Activated T-cell treated with anti-CD3 and anti-CD28 coated beads, Interleukin-2, amount 50 U/mL, for 72 hours (primary cell): ENCODE results near the gene KRTAP6-2. TPM values are rescaled to one million over a fixed set of nuclear protein-coding genes. Genes with fewer than 3 reads are reported as not detected.

Experiments
- ATAC-seq, 2 donors: fragments of 150-1000 bp; cut with Tn5 transposase; replicated peaks in 1 of 2; 2 replicates each; pipeline ENCODE4 v1.10.0; 2021; ENCODE audit warnings: moderate library complexity in 2 of 2, mild to moderate bottlenecking in 1 of 2
- DNase-seq, 2 donors: peaks; one replicate each; pipeline ENCODE4 v3.0.0; 2021 to 2022; ENCODE audit warnings: mixed read lengths in 1 of 2
- H3K27ac Mint-ChIP-seq: one replicate; pipeline ENCODE4 v1.8.0; 2022; ENCODE audit warnings: mild to moderate bottlenecking, moderate library complexity, mixed read lengths
- H3K27me3 Mint-ChIP-seq: one replicate; pipeline ENCODE4 v1.8.0; 2022; ENCODE audit warnings: low read depth, mixed read lengths
- H3K36me3 Mint-ChIP-seq, 2 donors: one replicate each; pipeline ENCODE4 v1.8.0; 2022; ENCODE audit warnings: mixed read lengths in 2 of 2, mild to moderate bottlenecking in 1 of 2; ENCODE audit not compliant: insufficient read depth in 2 of 2
- H3K4me1 Mint-ChIP-seq: one replicate; pipeline ENCODE4 v1.8.0; 2022; ENCODE audit warnings: low read depth, mixed read lengths
- H3K4me3 Mint-ChIP-seq, 2 donors: one replicate each; pipeline ENCODE4 v1.8.0; 2022; ENCODE audit warnings: mild to moderate bottlenecking in 2 of 2, mixed read lengths in 2 of 2, moderate library complexity in 2 of 2
- H3K9me3 Mint-ChIP-seq, 2 donors: one replicate each; pipeline ENCODE4 v1.8.0; 2022; ENCODE audit warnings: mixed read lengths in 2 of 2
- total RNA-seq, 2 donors: library from RNA; stranded (reverse); gene quantifications; one replicate each; pipeline ENCODE4 v1.2.3, GENCODE V29; 2022

KRTAP6-2 gene
- total RNA-seq, 2 donors from 2014 or later, result not detected

GRCh38 chr21:30613836-30614235 lies 15.1 kb upstream of the KRTAP6-2 start, which contains the start of gene KRTAP6-1:
Gene KRTAP6-1, minus strand, starts transcription at chr21:30613930. Its CDS starts 26 bp downstream, at chr21:30613904.
- ATAC-seq (no peak), DNase-seq (no peak)
- H3K4me3 Mint-ChIP-seq, result no peak within 1 kb of the TSS
- H3K4me1 Mint-ChIP-seq, result no peaks in the 10 kb centered on the region
- no peaks in the 10 kb centered on the region for H3K36me3 Mint-ChIP-seq
- H3K9me3 Mint-ChIP-seq, result peaks cover 0 to 2% of the 10 kb centered on the region in 2 donors
- H3K27me3 Mint-ChIP-seq, result no peaks in the 10 kb centered on the region
- no peak within 1 kb of the TSS for H3K27ac Mint-ChIP-seq

- H3K4me1 Mint-ChIP-seq, result no peaks in the 10 kb centered on the region
- H3K27ac Mint-ChIP-seq, result no peak overlapping the region
- H3K9me3 Mint-ChIP-seq, result peaks cover 0 to 2% of the 10 kb centered on the region in 2 donors
- ATAC-seq (no peak), DNase-seq (no peak)
- no peaks in the 10 kb centered on the region for H3K36me3 Mint-ChIP-seq
- no peak overlapping the region for H3K4me3 Mint-ChIP-seq
- no peaks in the 10 kb centered on the region for H3K27me3 Mint-ChIP-seq
Measured at GRCh38 chr21:30612132-30612531, 13.4 kb upstream of the KRTAP6-2 start.

GRCh38 chr21:30605968-30606367 lies 7.3 kb upstream of the KRTAP6-2 start:
- H3K4me3 Mint-ChIP-seq, result no peak overlapping the region
- H3K27me3 Mint-ChIP-seq, result no peaks in the 10 kb centered on the region
- H3K9me3 Mint-ChIP-seq, result peaks cover 3% of the 10 kb centered on the region in 2 donors
- no peaks in the 10 kb centered on the region for H3K36me3 Mint-ChIP-seq
- H3K4me1 Mint-ChIP-seq, result no peaks in the 10 kb centered on the region
- ATAC-seq (no peak), DNase-seq (no peak)
- H3K27ac Mint-ChIP-seq, result no peak overlapping the region

DNA sequence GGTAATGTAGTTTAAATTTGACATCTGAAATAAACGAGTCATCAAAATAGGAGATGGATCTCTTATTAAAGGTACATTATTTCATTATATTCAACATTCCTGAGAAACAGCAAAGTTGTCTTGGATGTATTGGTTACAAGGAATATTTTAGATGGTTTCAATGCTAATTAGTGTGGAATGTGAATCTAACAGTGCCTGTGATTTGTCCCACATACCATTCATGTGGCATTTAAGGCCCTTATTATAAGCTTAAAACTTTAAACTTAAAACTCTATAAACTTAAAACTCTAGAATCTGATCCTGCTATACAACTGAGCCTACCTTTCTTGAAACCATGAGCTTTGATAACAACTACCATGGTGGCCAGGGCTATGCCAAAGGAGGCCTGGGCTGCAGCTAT lies 2.1 kb upstream of the KRTAP6-2 start, which contains the start of gene KRTAP22-1:
TSS of gene KRTAP22-1 (plus strand) at position 301 of the 400 bp plus-strand sequence.
- H3K9me3 Mint-ChIP-seq, result peaks cover 3 to 4% of the 10 kb centered on the region in 2 donors
- H3K4me1 Mint-ChIP-seq, result no peaks in the 10 kb centered on the region
- no peaks in the 10 kb centered on the region for H3K36me3 Mint-ChIP-seq

DNA sequence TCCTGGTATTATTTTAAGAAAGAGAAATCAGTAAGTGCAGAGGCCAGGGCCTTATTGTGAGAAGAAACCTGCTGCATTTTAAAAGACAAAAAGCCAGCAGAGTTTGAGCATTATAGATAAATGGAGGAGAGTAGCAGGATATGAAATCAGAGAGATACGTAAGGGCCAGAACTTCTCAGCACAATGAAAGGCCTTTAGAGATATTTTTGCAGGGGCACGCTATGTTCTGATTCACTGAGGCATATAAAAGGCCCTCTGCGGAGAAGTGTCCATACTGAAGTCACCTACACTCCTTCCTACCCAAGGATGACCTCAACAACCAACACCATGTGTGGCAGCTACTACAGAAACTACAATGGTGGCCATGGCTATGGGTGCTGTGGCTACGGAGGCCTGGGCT lies 6.6 kb downstream of the KRTAP6-2 start, which contains the start of gene KRTAP6-3:
TSS of gene KRTAP6-3 (plus strand) at position 301 of the 400 bp plus-strand sequence. CDS start at position 307, 6 bp downstream.
- DNase-seq (no peak), ATAC-seq (no peak)
- peaks cover 0 to 2% of the 10 kb centered on the region in 2 donors for H3K9me3 Mint-ChIP-seq
- H3K27ac Mint-ChIP-seq, result no peak within 1 kb of the TSS
- H3K27me3 Mint-ChIP-seq, result no peaks in the 10 kb centered on the region
- H3K4me1 Mint-ChIP-seq, result no peaks in the 10 kb centered on the region
- no peak within 1 kb of the TSS for H3K4me3 Mint-ChIP-seq
- H3K36me3 Mint-ChIP-seq, result no peaks in the 10 kb centered on the region

More for the DNA sequence above, 2.1 kb upstream of the KRTAP6-2 start, which contains the start of gene KRTAP22-1:
- ATAC-seq (no peak), DNase-seq (no peak)
- H3K27me3 Mint-ChIP-seq, result no peaks in the 10 kb centered on the region
- no peak within 1 kb of the TSS for H3K4me3 Mint-ChIP-seq
- H3K27ac Mint-ChIP-seq, result no peak within 1 kb of the TSS

DNA sequence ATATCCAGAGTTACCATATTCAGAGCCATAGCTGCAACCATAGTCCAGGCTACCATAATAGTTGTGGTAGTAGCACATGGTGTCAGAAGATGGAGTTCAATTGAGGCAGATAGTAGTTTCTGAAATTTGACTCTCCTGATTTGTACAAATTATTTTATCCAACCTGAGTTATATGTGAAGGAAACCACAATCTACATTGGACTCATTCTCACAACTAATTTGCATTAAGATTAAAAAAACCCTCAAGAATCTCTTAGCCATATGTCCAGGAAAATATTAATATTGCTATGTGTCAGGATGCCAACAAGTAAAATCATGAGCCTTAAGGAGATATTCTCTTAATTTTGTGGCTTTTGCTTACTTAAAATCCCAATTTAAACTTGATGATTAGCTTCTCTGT lies 8.4 kb downstream of the KRTAP6-2 start, which contains the start of gene KRTAP22-2:
TSS of gene KRTAP22-2 (minus strand) at position 101 of the 400 bp plus-strand sequence.
- Mint-ChIP-seq H3K9me3 (no peaks in the 10 kb centered on the region), H3K36me3 (no peaks in the 10 kb centered on the region), H3K4me1 (no peaks in the 10 kb centered on the region), H3K27ac (no peak within 1 kb of the TSS), H3K4me3 (no peak within 1 kb of the TSS), H3K27me3 (no peaks in the 10 kb centered on the region)
- DNase-seq (no peak), ATAC-seq (no peak)

GRCh38 chr21:30582870-30583269 lies 15.8 kb downstream of the KRTAP6-2 start:
- no peak overlapping the region for H3K4me3 Mint-ChIP-seq
- no peaks in the 10 kb centered on the region for H3K4me1 Mint-ChIP-seq
- no peaks in the 10 kb centered on the region for H3K36me3 Mint-ChIP-seq
- H3K27me3 Mint-ChIP-seq, result no peaks in the 10 kb centered on the region
- ATAC-seq (no peak), DNase-seq (no peak)
- no peaks in the 10 kb centered on the region for H3K9me3 Mint-ChIP-seq
- no peak overlapping the region for H3K27ac Mint-ChIP-seq

DNA sequence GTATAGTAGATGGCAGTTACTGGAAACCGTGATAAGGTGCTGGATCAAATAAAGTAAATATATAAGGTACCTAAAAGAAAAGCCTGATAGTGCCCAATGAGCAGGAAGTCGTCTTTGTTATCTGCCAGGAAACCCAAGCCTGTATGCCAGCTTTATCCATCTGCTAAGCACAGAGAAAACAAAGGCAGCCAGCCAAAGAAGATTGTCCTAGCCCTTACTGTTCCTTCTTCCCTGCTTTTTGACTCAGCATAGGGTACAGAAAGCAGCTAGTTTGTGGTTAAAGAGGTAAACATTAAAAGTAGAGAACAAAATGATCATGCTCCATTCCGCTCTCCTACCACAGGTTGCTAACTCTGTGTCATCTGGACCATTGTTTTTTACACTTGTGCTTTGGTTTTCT lies 18.6 kb downstream of the KRTAP6-2 start:
- Mint-ChIP-seq H3K9me3 (peaks cover 0 to 3% of the 10 kb centered on the region in 2 donors), H3K27ac (no peak overlapping the region), H3K4me3 (no peak overlapping the region), H3K4me1 (no peaks in the 10 kb centered on the region), H3K36me3 (no peaks in the 10 kb centered on the region), H3K27me3 (no peaks in the 10 kb centered on the region)
- no peak for ATAC-seq
- DNase-seq, result no peak

- Mint-ChIP-seq H3K9me3 (peaks cover 0 to 3% of the 10 kb centered on the region in 2 donors), H3K4me3 (no peak overlapping the region), H3K4me1 (no peaks in the 10 kb centered on the region), H3K36me3 (no peaks in the 10 kb centered on the region), H3K27ac (no peak overlapping the region), H3K27me3 (no peaks in the 10 kb centered on the region)
- ATAC-seq (no peak), DNase-seq (no peak)
Measured at GRCh38 chr21:30579346-30579745, 19.4 kb downstream of the KRTAP6-2 start.

- H3K4me1 Mint-ChIP-seq, result no peaks in the 10 kb centered on the region
- no peak for DNase-seq
- H3K9me3 Mint-ChIP-seq, result peaks cover 0 to 3% of the 10 kb centered on the region in 2 donors
- no peak overlapping the region for H3K4me3 Mint-ChIP-seq
- no peaks in the 10 kb centered on the region for H3K27me3 Mint-ChIP-seq
- no peaks in the 10 kb centered on the region for H3K36me3 Mint-ChIP-seq
- no peak for ATAC-seq
- H3K27ac Mint-ChIP-seq, result no peak overlapping the region
Measured at GRCh38 chr21:30577766-30578165, 20.9 kb downstream of the KRTAP6-2 start.

DNA sequence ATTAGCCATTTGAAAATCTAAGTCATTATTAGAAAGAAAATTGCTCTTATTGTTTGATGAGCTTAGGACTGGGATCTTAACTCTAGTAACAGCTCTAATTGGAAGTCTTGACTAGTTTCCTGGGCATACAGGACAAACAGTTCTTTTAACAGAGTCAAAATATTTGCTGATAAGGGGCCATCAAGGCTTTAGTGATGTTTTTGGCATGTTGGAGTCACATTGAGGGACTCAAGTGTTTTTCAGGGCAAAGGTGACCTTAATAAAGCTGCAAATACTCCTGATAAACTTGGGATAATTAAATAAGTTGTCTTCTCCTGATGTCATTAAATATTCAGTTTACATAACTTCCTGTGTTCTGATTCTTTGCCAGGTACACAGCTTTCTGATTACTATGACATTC lies 31.1 kb downstream of the KRTAP6-2 start:
- DNase-seq, result no peak
- H3K9me3 Mint-ChIP-seq, result peaks cover 0 to 2% of the 10 kb centered on the region in 2 donors
- no peak for ATAC-seq

GRCh38 chr21:30563630-30564029 lies 35.1 kb downstream of the KRTAP6-2 start:
- H3K9me3 Mint-ChIP-seq, result no peaks in the 10 kb centered on the region
- no peak overlapping the region for H3K27ac Mint-ChIP-seq
- no peaks in the 10 kb centered on the region for H3K36me3 Mint-ChIP-seq
- ATAC-seq (no peak), DNase-seq (no peak)
- H3K4me3 Mint-ChIP-seq, result no peak overlapping the region
- no peaks in the 10 kb centered on the region for H3K4me1 Mint-ChIP-seq
- no peaks in the 10 kb centered on the region for H3K27me3 Mint-ChIP-seq

More for the DNA sequence above, 31.1 kb downstream of the KRTAP6-2 start:
- Mint-ChIP-seq H3K36me3 (no peaks in the 10 kb centered on the region), H3K4me1 (no peaks in the 10 kb centered on the region), H3K27ac (no peak overlapping the region), H3K4me3 (no peak overlapping the region), H3K27me3 (no peaks in the 10 kb centered on the region)

DNA sequence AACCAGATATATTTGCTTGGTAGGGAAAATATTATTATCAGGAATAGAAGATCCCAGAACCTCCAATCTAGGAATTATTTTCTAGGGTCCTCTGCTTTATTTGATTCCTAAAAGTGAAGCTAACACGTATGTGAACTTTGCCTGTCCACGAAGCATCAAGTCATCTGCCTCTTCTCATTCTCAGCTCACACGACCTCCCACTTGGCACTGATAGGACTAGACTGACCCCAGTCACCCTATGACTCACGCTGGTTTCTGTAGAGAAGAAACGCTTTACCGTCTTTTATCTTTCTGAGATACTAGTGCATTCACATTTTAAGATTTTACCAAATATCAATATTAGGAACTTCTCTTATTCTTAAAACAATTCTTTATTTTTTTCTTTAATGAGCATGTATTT lies 35.6 kb downstream of the KRTAP6-2 start:
- no peak for DNase-seq
- H3K4me3 Mint-ChIP-seq, result no peak overlapping the region
- no peaks in the 10 kb centered on the region for H3K27me3 Mint-ChIP-seq
- ATAC-seq, result no peak
- no peaks in the 10 kb centered on the region for H3K36me3 Mint-ChIP-seq
- H3K9me3 Mint-ChIP-seq, result no peaks in the 10 kb centered on the region
- H3K27ac Mint-ChIP-seq, result no peak overlapping the region
- H3K4me1 Mint-ChIP-seq, result no peaks in the 10 kb centered on the region

DNA sequence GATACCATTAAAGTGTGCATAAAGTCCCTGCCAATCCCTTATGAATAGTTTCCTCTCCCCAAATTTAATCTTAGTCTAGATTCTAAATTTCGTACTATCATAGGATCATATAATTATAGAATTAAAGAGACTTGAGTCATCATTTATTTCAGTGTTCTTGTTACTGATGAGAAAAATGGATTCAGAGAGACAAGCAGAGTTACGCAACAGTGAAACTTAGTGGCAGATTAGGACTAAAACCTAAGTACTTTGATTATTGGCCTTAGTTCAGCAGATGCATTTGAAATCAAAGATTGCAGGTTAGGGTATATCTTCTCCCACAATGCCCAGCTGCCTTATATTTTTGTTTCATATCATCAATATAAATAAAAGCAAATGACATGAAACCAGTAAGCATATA lies 36.7 kb downstream of the KRTAP6-2 start:
- Mint-ChIP-seq H3K4me1 (no peaks in the 10 kb centered on the region), H3K36me3 (no peaks in the 10 kb centered on the region), H3K27ac (no peak overlapping the region), H3K9me3 (no peaks in the 10 kb centered on the region), H3K4me3 (no peak overlapping the region), H3K27me3 (no peaks in the 10 kb centered on the region)
- ATAC-seq (no peak), DNase-seq (no peak)
